Stimulated activated CD8-positive, alpha-beta memory T cell treated with anti-CD3 and anti-CD28 coated beads, Interleukin-12 subunit alpha, Interleukin-12 subunit beta, amount 100 ng/mL, for 24 hours (primary cell): ENCODE results near the gene TSPAN31.

ENCODE experiments used
- DNase-seq: peaks from one replicate; pipeline ENCODE4 v3.0.0-alpha.2; 2020; ENCODE audit errors: extremely low read depth

The TSPAN31 gene

DNA sequence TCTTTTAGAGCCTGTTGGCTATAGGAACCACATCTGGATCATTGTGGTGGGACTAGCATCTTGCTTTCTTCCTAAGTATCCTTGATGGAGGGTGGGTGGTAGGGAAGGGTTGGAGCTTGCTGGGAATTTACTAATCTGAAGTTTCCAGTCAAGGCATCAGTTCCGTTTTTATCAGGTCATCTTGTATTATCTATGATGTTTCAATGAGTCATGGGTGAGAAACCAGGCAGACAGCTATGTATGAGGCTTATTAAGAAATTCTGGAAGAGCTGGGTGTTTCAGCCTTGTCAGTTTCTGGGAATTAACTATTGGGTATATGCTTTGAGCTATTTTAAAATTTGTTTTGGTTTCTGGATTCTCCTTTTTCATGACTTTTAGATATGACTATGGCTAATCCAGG lies 49.1 kb downstream of the TSPAN31 start:
- no peak for DNase-seq

GRCh38 chr12:57795354-57795753 lies 50.5 kb downstream of the TSPAN31 start:
- DNase-seq: no peak

- DNase-seq: no peak
These were observed 52.2 kb downstream of the TSPAN31 start for GRCh38 chr12:57796996-57797395.

- DNase-seq: no peak
These were observed 53.1 kb downstream of the TSPAN31 start for GRCh38 chr12:57797933-57798332.
